ENCODE results near the gene PHF2.
A peak's percentile ranks its signal among the peaks of the same experiment; 100 is the strongest.

PHF2 gene

DNA sequence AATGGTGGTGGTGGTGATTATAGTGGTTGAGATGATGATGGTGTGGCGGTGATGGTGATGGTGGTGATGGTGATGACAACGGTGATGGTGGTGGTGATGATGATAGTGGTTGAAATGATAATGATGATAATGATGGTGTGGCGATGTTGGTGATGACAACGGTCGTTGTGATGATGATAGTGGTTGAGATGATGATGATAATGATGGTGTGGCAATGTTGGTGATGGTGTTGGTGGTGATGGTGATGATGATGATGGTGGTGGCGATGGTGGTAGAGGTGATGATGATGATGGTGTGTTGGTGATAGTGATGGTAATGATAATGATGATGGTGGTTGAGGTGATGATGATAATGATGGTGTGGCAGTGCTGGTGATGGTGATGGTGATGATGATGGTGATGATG is 48.0 kb downstream of the PHF2 start:
- DNase-seq (ENCODE audit: low read depth), result no peak
- no peak for TF ChIP-seq CTCF (IDR thresholded peaks at IDR 0.05; ENCODE audit: insufficient read depth, low read depth, low read length, missing control alignments)
- no peak overlapping the region for H3K4me3 ChIP-seq (ENCODE audit: low read length)

- TF ChIP-seq CTCF (IDR thresholded peaks at IDR 0.05; ENCODE audit: insufficient read depth, low read depth, low read length, missing control alignments), result no peak
- DNase-seq (ENCODE audit: low read depth), result peak; percentile 14
- no peak overlapping the region for H3K4me3 ChIP-seq (ENCODE audit: low read length)
Measured at GRCh38 chr9:93624977-93625376, 48.6 kb downstream of the PHF2 start.

DNA sequence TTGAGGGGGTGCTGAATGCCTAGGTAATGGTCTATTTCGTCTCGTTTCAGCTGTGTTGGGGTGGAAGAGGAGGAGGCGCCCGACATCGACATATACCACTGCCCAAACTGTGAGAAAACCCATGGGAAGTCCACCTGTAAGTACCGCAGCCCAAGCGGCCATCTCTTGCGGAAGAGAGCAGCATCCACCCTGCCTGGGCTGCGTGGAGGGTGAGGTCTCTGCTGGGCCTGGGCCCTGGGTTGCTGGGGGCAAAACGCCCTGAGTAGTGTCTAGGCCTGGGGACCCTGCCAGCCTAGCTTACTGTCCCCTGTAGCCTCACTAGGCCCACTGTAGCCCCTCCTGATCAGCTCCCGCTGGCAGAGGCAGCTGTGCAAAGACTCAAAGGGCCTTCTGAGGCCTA is 53.5 kb downstream of the PHF2 start:
- no peak overlapping the region for H3K4me3 ChIP-seq (ENCODE audit: low read length)
- DNase-seq (ENCODE audit: low read depth), result no peak
- TF ChIP-seq CTCF (IDR thresholded peaks at IDR 0.05; ENCODE audit: insufficient read depth, low read depth, low read length, missing control alignments), result no peak

DNA sequence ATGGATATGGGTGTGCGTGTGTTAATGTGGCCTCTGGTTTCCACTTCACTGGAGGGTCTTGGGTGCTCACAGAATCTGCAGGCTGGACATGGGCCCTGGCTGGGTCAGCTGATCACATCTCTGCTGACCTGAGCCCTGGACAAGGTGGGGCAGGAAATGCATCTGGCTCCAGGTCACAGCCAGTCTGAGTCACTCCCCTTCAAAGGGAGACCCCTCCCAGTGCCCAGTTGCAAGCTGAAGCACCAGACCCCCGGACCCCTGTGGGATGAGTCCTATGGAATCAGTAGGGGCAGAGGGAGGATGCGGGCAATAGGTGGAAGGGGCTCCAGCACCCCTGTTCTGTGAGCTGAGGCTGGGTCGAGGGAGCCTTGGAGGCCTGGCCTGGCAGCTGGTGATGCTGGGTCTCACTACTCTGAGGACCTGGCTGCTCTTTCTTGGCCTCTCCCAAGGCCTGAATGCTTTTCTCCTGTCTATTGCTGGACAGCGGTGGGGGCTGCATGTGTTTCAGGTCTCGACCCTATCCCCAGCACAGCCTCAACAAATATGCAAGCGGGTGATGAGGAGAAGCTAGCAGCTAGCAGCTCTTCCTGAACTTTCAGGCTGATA is 54.5 kb downstream of the PHF2 start:
- H3K4me3 ChIP-seq (ENCODE audit: low read length), result no peak overlapping the region
- TF ChIP-seq CTCF (IDR thresholded peaks at IDR 0.05; ENCODE audit: insufficient read depth, low read depth, low read length, missing control alignments), result no peak
- no peak for DNase-seq (ENCODE audit: low read depth)

DNA sequence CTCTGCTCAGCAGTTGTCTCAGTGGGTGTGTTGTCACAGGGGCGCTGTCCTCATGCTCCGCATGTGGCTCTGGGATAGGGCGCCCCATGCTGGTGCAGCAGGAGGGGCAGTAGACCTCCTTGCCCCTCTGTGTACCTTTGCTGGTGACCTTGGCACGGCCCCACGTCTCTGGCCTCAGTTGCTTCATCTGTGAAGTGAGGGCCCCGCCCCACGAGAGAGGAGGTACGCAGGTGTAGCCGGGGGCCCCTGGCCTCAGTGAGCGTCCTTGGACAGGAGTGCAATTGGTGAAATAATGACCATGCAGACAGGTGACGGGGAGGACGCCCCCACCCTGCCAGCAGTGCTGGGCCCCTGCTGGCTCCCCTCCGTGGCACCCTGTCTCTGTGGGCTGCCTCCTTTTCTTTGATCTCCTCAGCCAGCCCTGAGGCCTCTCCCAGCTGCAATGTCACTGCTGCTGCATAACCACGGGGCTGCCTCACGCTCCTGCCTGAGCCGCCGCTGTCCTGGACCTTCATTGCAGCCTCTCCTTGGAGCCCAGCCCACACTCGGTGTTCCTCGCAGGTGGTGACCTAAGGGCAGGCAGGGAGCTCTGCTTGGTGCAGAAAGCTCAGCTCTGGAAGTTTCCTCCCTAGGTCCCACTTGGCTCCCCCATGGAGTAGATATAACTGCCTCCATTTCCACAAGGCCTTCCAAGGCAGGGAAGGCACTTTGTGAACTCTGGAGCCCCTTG is 57.3 kb downstream of the PHF2 start:
- DNase-seq (ENCODE audit: low read depth), result no peak
- H3K4me3 ChIP-seq (ENCODE audit: low read length), result no peak overlapping the region
- TF ChIP-seq CTCF (IDR thresholded peaks at IDR 0.05; ENCODE audit: insufficient read depth, low read depth, low read length, missing control alignments), result no peak

DNA sequence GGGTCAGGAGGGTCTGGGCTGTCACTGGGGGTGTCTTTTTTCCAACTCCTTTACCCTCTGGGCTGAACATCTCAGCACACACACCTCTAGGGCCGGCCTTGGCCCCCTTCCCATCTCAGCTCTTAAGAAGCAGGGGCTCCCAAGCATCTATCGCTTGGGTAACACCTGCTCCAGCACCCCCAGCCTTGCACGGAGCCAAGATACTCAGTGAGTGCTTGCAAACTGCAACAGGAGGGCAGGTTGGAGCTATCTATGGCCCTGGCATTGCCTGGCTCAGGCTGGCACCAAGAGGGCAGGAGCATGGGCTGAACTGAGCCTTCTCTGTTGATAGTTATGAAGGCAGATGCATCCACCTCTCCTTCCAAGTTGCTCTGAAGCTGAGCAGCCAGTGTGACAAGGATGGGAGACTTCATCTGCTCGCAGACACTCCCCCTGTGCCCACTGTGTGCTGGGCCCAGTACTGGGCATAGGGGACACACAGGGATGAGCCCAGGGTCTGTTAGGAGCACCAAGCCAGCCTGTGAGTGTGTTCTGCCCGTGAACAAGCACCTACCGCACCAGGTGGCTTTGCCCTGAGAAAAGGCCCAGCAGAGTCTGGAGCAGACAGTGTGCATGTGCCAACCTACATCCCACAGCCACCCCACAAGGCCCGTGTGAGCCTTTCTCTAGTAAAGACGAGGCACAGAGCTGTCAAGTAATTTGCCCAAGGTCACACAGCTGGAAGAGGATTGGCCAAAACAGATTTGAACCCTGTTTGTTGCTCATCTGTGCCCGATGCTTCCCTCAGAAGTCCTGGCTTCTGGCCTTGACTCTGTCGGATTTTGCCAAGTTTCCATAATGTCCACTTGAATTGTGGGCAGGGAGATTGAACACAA is 58.2 kb downstream of the PHF2 start:
- DNase-seq (ENCODE audit: low read depth), result no peak
- TF ChIP-seq CTCF (IDR thresholded peaks at IDR 0.05; ENCODE audit: insufficient read depth, low read depth, low read length, missing control alignments), result no peak
- no peak overlapping the region for H3K4me3 ChIP-seq (ENCODE audit: low read length)
